ENCODE results near the gene USP25.

USP25 gene

DNA sequence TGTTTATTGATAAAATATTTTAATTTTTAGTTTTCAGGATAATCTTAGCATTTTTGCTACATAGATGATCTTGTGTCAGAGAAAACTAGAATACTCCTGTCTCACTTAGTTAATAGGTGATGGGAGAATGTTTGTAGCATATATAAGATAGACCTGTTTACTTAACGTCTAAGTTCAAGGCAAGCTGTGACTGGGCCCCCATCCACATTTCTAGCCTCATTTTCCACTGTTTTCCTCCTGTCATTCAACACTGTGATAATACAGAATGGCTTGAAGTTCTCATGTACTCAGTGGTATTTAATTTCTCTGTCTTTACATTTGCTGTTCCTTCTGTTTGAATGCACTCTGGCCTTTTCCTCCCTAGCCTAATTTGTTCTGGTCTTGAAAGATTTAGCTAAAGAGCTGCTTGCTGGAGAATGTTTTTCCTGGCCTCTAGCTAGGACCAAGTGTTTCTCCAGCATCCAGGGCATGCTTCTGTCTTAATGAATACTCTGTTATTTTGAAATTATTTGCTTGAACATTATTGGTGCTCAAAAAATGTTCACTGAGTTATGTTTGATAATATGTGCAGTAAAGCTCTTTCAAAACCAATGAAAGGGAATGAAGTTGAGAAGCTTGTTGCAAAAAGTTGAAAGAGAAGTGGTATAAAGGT, 37.3 kb downstream of the USP25 start:
- Histone ChIP-seq H3K4me1 (ENCODE audit: control insufficient read depth, low read length) (no peaks in the 10 kb centered on the region), H3F3A (ENCODE audit: control insufficient read depth, insufficient read depth) (no peaks in the 10 kb centered on the region), H3K9me3 (ENCODE audit: control insufficient read depth, insufficient read depth, low read length) (no peaks in the 10 kb centered on the region; the same call in 1 of the 2 replicates), H4K20me1 (ENCODE audit: control insufficient read depth, insufficient read depth, low read depth, low read length) (no peaks in the 10 kb centered on the region), H3K79me2 (ENCODE audit: control insufficient read depth, low read length) (peaks cover 24% of the 10 kb centered on the region), H3K27ac (ENCODE audit: low read depth, low read length) (no peak overlapping the region), H3K4me2 (ENCODE audit: low read length) (no peak overlapping the region), H3K9me2 (replicated peaks; ENCODE audit: control insufficient read depth, low read length) (no peaks in the 10 kb centered on the region), H3K4me3 (ENCODE audit: low read length) (no peak overlapping the region), H3K27me3 (ENCODE audit: control insufficient read depth, low read length) (no peaks in the 10 kb centered on the region), H3K36me3 (ENCODE audit: control insufficient read depth, low read length) (peaks cover 31% of the 10 kb centered on the region)
- TF ChIP-seq EZH2phosphoT487 (IDR thresholded peaks at IDR 0.05; ENCODE audit: borderline replicate concordance, low read length) (no peak), CTCF (IDR thresholded peaks at IDR 0.05; ENCODE audit: low read depth, low read length, poor library complexity, severe bottlenecking) (no peak)

GRCh38 chr21:15768045-15768601, 38.3 kb downstream of the USP25 start:
- H3K4me1 ChIP-seq (ENCODE audit: control insufficient read depth, low read length): no peaks in the 10 kb centered on the region
- no peaks in the 10 kb centered on the region for H3K9me2 ChIP-seq (replicated peaks; ENCODE audit: control insufficient read depth, low read length)
- peaks cover 14% of the 10 kb centered on the region for H3K79me2 ChIP-seq (ENCODE audit: control insufficient read depth, low read length)
- H3F3A ChIP-seq (ENCODE audit: control insufficient read depth, insufficient read depth): no peaks in the 10 kb centered on the region
- peaks cover 25% of the 10 kb centered on the region for H3K36me3 ChIP-seq (ENCODE audit: control insufficient read depth, low read length)
- no peaks in the 10 kb centered on the region; the same call in 1 of the 2 replicates for H3K9me3 ChIP-seq (ENCODE audit: control insufficient read depth, insufficient read depth, low read length)
- H3K4me3 ChIP-seq (ENCODE audit: low read length): no peak overlapping the region
- H3K27ac ChIP-seq (ENCODE audit: low read depth, low read length): no peak overlapping the region
- no peaks in the 10 kb centered on the region for H4K20me1 ChIP-seq (ENCODE audit: control insufficient read depth, insufficient read depth, low read depth, low read length)
- no peaks in the 10 kb centered on the region for H3K27me3 ChIP-seq (ENCODE audit: control insufficient read depth, low read length)
- TF ChIP-seq EZH2phosphoT487 (IDR thresholded peaks at IDR 0.05; ENCODE audit: borderline replicate concordance, low read length): no peak
- TF ChIP-seq CTCF (IDR thresholded peaks at IDR 0.05; ENCODE audit: low read depth, low read length, poor library complexity, severe bottlenecking): no peak
- H3K4me2 ChIP-seq (ENCODE audit: low read length): no peak overlapping the region

- Histone ChIP-seq H3K36me3 (ENCODE audit: control insufficient read depth, low read length) (peaks cover 22% of the 10 kb centered on the region), H3K4me2 (ENCODE audit: low read length) (no peak overlapping the region), H3K27ac (ENCODE audit: low read depth, low read length) (no peak overlapping the region), H3K4me1 (ENCODE audit: control insufficient read depth, low read length) (no peaks in the 10 kb centered on the region), H4K20me1 (ENCODE audit: control insufficient read depth, insufficient read depth, low read depth, low read length) (no peaks in the 10 kb centered on the region), H3K4me3 (ENCODE audit: low read length) (no peak overlapping the region), H3K27me3 (ENCODE audit: control insufficient read depth, low read length) (no peaks in the 10 kb centered on the region), H3K79me2 (ENCODE audit: control insufficient read depth, low read length) (peaks cover 10% of the 10 kb centered on the region), H3F3A (ENCODE audit: control insufficient read depth, insufficient read depth) (no peaks in the 10 kb centered on the region), H3K9me2 (replicated peaks; ENCODE audit: control insufficient read depth, low read length) (no peaks in the 10 kb centered on the region), H3K9me3 (ENCODE audit: control insufficient read depth, insufficient read depth, low read length) (no peaks in the 10 kb centered on the region)
- no peak for TF ChIP-seq CTCF (IDR thresholded peaks at IDR 0.05; ENCODE audit: low read depth, low read length, poor library complexity, severe bottlenecking)
- no peak for TF ChIP-seq EZH2phosphoT487 (IDR thresholded peaks at IDR 0.05; ENCODE audit: borderline replicate concordance, low read length)
Measured at GRCh38 chr21:15768853-15769252, 39.1 kb downstream of the USP25 start.

All from DOHH2 (cell line).